BE2C (cell line): ENCODE data around the gene ABCD1.

Experiments
- DNase-seq: peaks from one replicate; pipeline ENCODE4 v3.0.0-alpha.2; 2020
- H3K27me3 ChIP-seq: fragments of 250-450 bp; sonication (Bioruptor Pico); 2 replicates; pipeline ENCODE4 v1.5.1; 2020; ENCODE audit warnings: mild to moderate bottlenecking
- H3K36me3 ChIP-seq: fragments of 250-450 bp; sonication (Bioruptor Pico); 2 replicates; pipeline ENCODE4 v1.5.1; 2020; ENCODE audit warnings: mild to moderate bottlenecking
- H3K4me1 ChIP-seq: fragments of 250-450 bp; sonication (Bioruptor Pico); 2 replicates; pipeline ENCODE4 v1.5.1; 2020
- H3K4me3 ChIP-seq: 2 replicates; pipeline ENCODE4 v1.5.1; 2011; ENCODE audit warnings: low read depth, low read length
- H3K9me3 ChIP-seq: fragments of 250-450 bp; sonication (Bioruptor Pico); 2 replicates; pipeline ENCODE4 v1.5.1; 2020
- CTCF ChIP-seq: IDR thresholded peaks from 2 replicates; pipeline ENCODE4 v1.5.1; 2012; ENCODE audit warnings: mild to moderate bottlenecking, low read depth, low read length

The ABCD1 gene

GRCh38 chrX:153769158-153769864, 44.7 kb downstream of the ABCD1 start:
- Histone ChIP-seq H3K4me1 (peaks cover 12% of the 10 kb centered on the region), H3K4me3 (no peak overlapping the region), H3K27me3 (no peaks in the 10 kb centered on the region), H3K9me3 (no peaks in the 10 kb centered on the region), H3K36me3 (no peaks in the 10 kb centered on the region)
- DNase-seq: no peak
- no peak for TF ChIP-seq CTCF

GRCh38 chrX:153769865-153770600, 45.4 kb downstream of the ABCD1 start:
- TF ChIP-seq CTCF: no peak
- Histone ChIP-seq H3K4me3 (no peak overlapping the region), H3K4me1 (peaks cover 10% of the 10 kb centered on the region), H3K27me3 (no peaks in the 10 kb centered on the region), H3K36me3 (no peaks in the 10 kb centered on the region), H3K9me3 (no peaks in the 10 kb centered on the region)
- DNase-seq: no peak

GRCh38 chrX:153770601-153771414, 46.2 kb downstream of the ABCD1 start:
- Histone ChIP-seq H3K9me3 (no peaks in the 10 kb centered on the region), H3K4me1 (peaks cover 5% of the 10 kb centered on the region; the same call in 1 of the 2 replicates), H3K36me3 (no peaks in the 10 kb centered on the region), H3K4me3 (no peak overlapping the region), H3K27me3 (no peaks in the 10 kb centered on the region)
- DNase-seq: no peak
- TF ChIP-seq CTCF: no peak

GRCh38 chrX:153771415-153772315, 47.0 kb downstream of the ABCD1 start:
- TF ChIP-seq CTCF: no peak
- Histone ChIP-seq H3K36me3 (no peaks in the 10 kb centered on the region), H3K9me3 (no peaks in the 10 kb centered on the region), H3K4me3 (no peak overlapping the region), H3K4me1 (peaks cover 4% of the 10 kb centered on the region; the same call in 1 of the 2 replicates), H3K27me3 (no peaks in the 10 kb centered on the region)
- DNase-seq: no peak

GRCh38 chrX:153772316-153773217, 47.9 kb downstream of the ABCD1 start:
- Histone ChIP-seq H3K36me3 (no peaks in the 10 kb centered on the region), H3K9me3 (no peaks in the 10 kb centered on the region), H3K4me1 (no peaks in the 10 kb centered on the region), H3K27me3 (no peaks in the 10 kb centered on the region), H3K4me3 (no peak overlapping the region)
- no peak for TF ChIP-seq CTCF
- no peak for DNase-seq
